Lung (tissue), 12 donors: ENCODE measurements around the gene KRT37. TPM values are rescaled to one million over a fixed set of nuclear protein-coding genes. Genes with fewer than 3 reads are reported as not detected.
"Not testable (repeated sequence)": the region's sequence is repeated elsewhere in the genome, so short reads cannot be mapped to it uniquely, and the experiment has no call there.

Source experiments
- ATAC-seq: fragments of 200-7000 bp; cut with Tn5 transposase; one replicate; pipeline ENCODE4 v1.9.1; 2020; ENCODE audit warnings: moderate number of reproducible peaks; ENCODE audit not compliant: insufficient read depth, low FRiP score
- DNase-seq, 3 donors: peaks; one replicate each; pipeline ENCODE4 v3.0.0-alpha.2; 2013 to 2017
- H3K27ac ChIP-seq, 2 donors: one replicate each; pipeline ENCODE4 v1.5.1; 2013; ENCODE audit warnings: mild to moderate bottlenecking in 2 of 2, moderate library complexity in 2 of 2, control low read depth in 1 of 2, inconsistent platforms in 1 of 2, low read depth in 1 of 2, low read length in 1 of 2
- H3K27me3 ChIP-seq, 3 donors: one replicate each; pipeline ENCODE4 v1.5.1; 2013; ENCODE audit warnings: low read length in 2 of 3; ENCODE audit not compliant: control insufficient read depth in 3 of 3, insufficient read depth in 3 of 3
- H3K36me3 ChIP-seq, 4 donors: one replicate each; pipeline ENCODE4 v1.5.1; 2013; ENCODE audit warnings: low read length in 4 of 4, mild to moderate bottlenecking in 1 of 4, moderate library complexity in 1 of 4; ENCODE audit not compliant: control insufficient read depth in 4 of 4, insufficient read depth in 4 of 4
- H3K4me1 ChIP-seq, 5 donors: one replicate each; pipeline ENCODE4 v1.5.1; 2013; ENCODE audit warnings: low read length in 5 of 5, mild to moderate bottlenecking in 2 of 5, moderate library complexity in 1 of 5; ENCODE audit not compliant: control insufficient read depth in 5 of 5, insufficient read depth in 5 of 5
- H3K4me3 ChIP-seq: one replicate; pipeline ENCODE4 v1.5.1; 2013; ENCODE audit warnings: mild to moderate bottlenecking, control low read depth, moderate library complexity
- H3K9ac ChIP-seq, 2 donors: one replicate each; pipeline ENCODE4 v1.5.1; 2013; ENCODE audit warnings: low read length in 2 of 2, control low read depth in 1 of 2; ENCODE audit not compliant: insufficient read depth in 1 of 2
- H3K9me3 ChIP-seq, 4 donors: one replicate each; pipeline ENCODE4 v1.5.1; 2013; ENCODE audit warnings: low read length in 3 of 4, mild to moderate bottlenecking in 1 of 4, moderate library complexity in 1 of 4; ENCODE audit not compliant: control insufficient read depth in 4 of 4, insufficient read depth in 3 of 4
- WGBS, 2 donors: extraction: QIAGEN DNeasy Blood & Tissue Kit; methylation state at CpG; one replicate each; pipeline ENCODE4 v1.1.7; 2013; 5-methylcytosine and 5-hydroxymethylcytosine counted together
- polyA plus RNA-seq, 2 donors: library from polyadenylated mRNA; stranded (reverse); fragments of 200-250 nt; gene quantifications; one replicate each; pipeline ENCODE4 v1.2.1, GENCODE V29; 2013
- total RNA-seq, 2 donors: library from RNA; depleted of rRNA in 1 of 2; stranded (reverse); fragments of >200 nt in 1 of 2; gene quantifications; one replicate each; pipeline ENCODE4 v1.2.1, GENCODE V29; 2014 to 2021
- TF ChIP-seq, protein P1 (sequence below): IDR thresholded peaks from 2 replicates; pipeline ENCODE4 v1.5.1; 2012; ENCODE audit warnings: mild to moderate bottlenecking; ENCODE audit errors: control extremely low read depth, extremely low read depth
- donor health status: control.
- donor health status: control.
- donor health status: Bipolar disorder and iron deficiency.
- donor health status: healthy.
- donor health status: DM: yes; HTN: yes; CAD: no.

Gene KRT37
- total and polyA plus RNA-seq, 4 donors, result not detected

DNA sequence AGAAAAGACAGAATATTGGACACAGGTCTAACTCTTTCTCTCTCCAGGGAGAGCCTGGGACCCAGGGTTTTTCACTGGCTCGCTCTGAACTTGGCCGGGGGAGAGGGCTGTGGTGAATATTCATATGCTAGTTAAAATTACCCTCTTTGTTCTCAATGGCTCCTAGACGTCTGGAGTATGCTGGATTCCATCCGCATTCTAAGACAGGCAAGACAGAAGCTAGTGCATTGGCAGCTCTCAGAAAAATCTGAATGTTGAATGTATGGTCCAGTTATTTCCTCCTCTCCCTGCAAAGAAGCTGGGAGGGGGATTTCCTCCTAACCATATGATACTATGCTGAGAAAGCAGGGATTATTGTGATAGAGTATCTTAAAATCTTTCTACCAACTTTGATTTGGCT is 36.7 kb downstream of the KRT37 start:
- TF ChIP-seq, protein P1, sequence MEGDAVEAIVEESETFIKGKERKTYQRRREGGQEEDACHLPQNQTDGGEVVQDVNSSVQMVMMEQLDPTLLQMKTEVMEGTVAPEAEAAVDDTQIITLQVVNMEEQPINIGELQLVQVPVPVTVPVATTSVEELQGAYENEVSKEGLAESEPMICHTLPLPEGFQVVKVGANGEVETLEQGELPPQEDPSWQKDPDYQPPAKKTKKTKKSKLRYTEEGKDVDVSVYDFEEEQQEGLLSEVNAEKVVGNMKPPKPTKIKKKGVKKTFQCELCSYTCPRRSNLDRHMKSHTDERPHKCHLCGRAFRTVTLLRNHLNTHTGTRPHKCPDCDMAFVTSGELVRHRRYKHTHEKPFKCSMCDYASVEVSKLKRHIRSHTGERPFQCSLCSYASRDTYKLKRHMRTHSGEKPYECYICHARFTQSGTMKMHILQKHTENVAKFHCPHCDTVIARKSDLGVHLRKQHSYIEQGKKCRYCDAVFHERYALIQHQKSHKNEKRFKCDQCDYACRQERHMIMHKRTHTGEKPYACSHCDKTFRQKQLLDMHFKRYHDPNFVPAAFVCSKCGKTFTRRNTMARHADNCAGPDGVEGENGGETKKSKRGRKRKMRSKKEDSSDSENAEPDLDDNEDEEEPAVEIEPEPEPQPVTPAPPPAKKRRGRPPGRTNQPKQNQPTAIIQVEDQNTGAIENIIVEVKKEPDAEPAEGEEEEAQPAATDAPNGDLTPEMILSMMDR, result no peak
- 72 to 82% methylated on average over 4 of the region's 4 CpGs for WGBS, 2 donors
- H3K4me1 ChIP-seq, result no peaks in the 10 kb centered on the region
- H3K9ac ChIP-seq, result no peak overlapping the region
- H3K27me3 ChIP-seq, result peaks cover 0 to 4% (median 0%) of the 10 kb centered on the region in 3 donors
- no peak for ATAC-seq
- H3K9me3 ChIP-seq, result peaks cover 0 to 8% (median 3%) of the 10 kb centered on the region in 4 donors
- H3K27ac ChIP-seq, result no peak overlapping the region
- H3K36me3 ChIP-seq, result no peaks in the 10 kb centered on the region
- no peak overlapping the region for H3K4me3 ChIP-seq
- DNase-seq, result no peak

DNA sequence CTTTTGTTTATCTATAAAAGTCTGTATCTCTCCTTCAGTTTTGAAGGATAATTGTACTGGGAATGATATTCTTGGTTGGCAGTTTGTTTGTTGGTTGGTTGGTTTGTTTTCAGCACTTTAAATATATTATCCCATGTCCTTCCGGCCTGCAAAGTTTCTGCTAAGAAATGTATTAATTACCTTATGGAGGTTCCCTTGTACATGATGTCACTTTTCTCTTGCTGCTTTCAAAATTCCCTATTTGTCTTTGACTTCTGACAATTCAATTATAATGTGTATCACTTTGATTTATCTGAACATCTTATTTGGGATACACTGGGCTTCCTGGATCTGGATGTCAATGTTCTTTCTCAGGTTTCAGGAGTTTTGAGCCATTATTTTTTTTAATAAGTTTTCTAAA is 38.2 kb downstream of the KRT37 start:
- H3K36me3 ChIP-seq, result no peaks in the 10 kb centered on the region
- TF ChIP-seq, protein P1, result no peak
- no peak for DNase-seq
- H3K9ac ChIP-seq, result no peak overlapping the region
- no peak overlapping the region for H3K4me3 ChIP-seq
- no peak overlapping the region for H3K27ac ChIP-seq
- peaks cover 0 to 8% (median 3%) of the 10 kb centered on the region in 4 donors for H3K9me3 ChIP-seq
- 92 to 100% methylated on average over 1 of the region's 1 CpG for WGBS, 2 donors
- no peaks in the 10 kb centered on the region for H3K27me3 ChIP-seq
- H3K4me1 ChIP-seq, result no peaks in the 10 kb centered on the region
- no peak for ATAC-seq

DNA sequence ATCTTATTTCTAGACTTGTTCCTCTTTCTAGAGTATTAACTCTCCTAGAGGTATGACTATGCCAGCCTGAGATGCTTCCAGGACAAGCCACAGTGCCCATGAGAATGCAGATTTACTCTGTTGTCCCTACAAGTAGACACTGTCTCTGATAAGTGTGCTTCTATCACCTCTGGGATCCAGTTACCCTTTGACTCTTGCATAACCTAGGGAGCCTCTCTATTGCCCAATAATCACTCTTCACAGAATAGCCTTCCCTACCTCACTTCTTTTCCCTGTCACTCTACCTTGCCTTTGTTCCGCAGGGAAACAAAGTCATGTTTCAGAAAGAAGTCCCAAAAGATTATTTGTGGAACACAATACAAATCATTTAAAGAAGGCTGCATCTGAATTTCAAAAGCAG is 40.7 kb downstream of the KRT37 start:
- no peaks in the 10 kb centered on the region for H3K36me3 ChIP-seq
- no peak overlapping the region for H3K4me3 ChIP-seq
- no peaks in the 10 kb centered on the region for H3K4me1 ChIP-seq
- no peak overlapping the region for H3K9ac ChIP-seq
- WGBS, 2 donors, result 93 to 100% methylated on average over 1 of the region's 1 CpG
- TF ChIP-seq, protein P1, result no peak
- H3K9me3 ChIP-seq, result peaks cover 0 to 8% (median 3%) of the 10 kb centered on the region in 4 donors
- DNase-seq (no peak), ATAC-seq (no peak)
- H3K27me3 ChIP-seq, result no peaks in the 10 kb centered on the region
- H3K27ac ChIP-seq, result no peak overlapping the region

DNA sequence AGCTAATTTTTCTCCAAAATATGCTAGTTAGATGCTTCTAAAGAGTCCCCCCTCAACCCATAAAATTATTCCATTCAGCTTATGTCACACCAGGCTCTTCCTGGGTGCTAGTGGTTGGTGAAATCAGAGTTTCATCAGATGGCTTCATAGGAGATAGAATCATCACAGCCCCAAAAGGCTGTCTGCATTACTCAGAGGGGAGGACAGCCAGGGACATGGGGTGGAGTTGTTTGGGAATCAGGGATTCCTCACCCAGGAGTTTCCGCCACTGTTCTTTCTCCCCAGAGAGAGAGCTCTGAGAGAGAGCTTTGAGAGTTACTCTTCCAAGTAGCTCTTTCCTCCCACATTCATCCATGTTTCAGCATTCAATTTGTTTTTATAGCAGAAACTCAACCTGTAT is 42.0 kb downstream of the KRT37 start:
- Histone ChIP-seq H3K9me3 (peaks cover 0 to 8% (median 3%) of the 10 kb centered on the region in 4 donors), H3K27me3 (no peaks in the 10 kb centered on the region)
- TF ChIP-seq, protein P1, result no peak

DNA sequence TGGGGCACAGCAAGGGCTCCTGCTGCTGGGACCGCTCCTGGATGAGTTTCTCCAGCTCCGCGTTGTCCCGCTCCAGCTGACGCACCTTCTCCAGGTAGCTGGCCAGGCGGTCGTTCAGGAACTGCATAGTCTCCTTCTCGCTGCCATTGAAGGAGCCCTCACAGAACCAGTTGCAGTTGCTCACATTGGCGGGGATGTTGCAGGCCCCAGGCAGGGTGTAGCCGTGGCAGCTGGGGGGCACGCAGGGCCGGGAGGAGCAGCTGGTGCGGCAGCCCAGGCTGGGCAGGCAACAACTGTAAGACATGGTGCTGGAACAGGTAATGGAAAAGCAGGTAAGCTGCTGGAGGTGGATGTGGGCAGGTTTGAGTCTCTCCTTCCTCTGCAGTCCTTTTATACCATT is 42.4 kb downstream of the KRT37 start, which contains the start of gene KRT34:
KRT34 (minus strand) TSS at position 364 of the 400 bp plus-strand sequence; CDS start at position 304, 60 bp downstream.
- DNase-seq, result not testable (repeated sequence)

More for the DNA sequence above, 42.0 kb downstream of the KRT37 start:
- ATAC-seq, result no peak
- no peaks in the 10 kb centered on the region for H3K36me3 ChIP-seq
- H3K4me1 ChIP-seq, result no peaks in the 10 kb centered on the region
- 85 to 100% methylated on average over 1 of the region's 1 CpG for WGBS, 2 donors
- H3K27ac ChIP-seq, result no peak overlapping the region
- H3K4me3 ChIP-seq, result no peak overlapping the region
- no peak for DNase-seq
- no peak overlapping the region for H3K9ac ChIP-seq

More for the DNA sequence above, 42.4 kb downstream of the KRT37 start, which contains the start of gene KRT34:
- WGBS, 2 donors, result 93 to 98% methylated on average over 13 of the region's 13 CpGs
- not testable (repeated sequence) for H3K9ac ChIP-seq, H3K27me3 ChIP-seq, H3K4me3 ChIP-seq, H3K4me1 ChIP-seq, H3K36me3 ChIP-seq, ATAC-seq, H3K9me3 ChIP-seq, H3K27ac ChIP-seq
